C4-2B (cell line): ENCODE measurements around the gene TMEM269.

Experiments
- H3K27ac ChIP-seq: fragments of 450-650 bp; 2 replicates; pipeline ENCODE4 v1.5.1; 2017
- CTCF ChIP-seq: fragments of 450-650 bp; conservative IDR thresholded peaks from 2 replicates; pipeline ENCODE4 v1.5.1; 2017; ENCODE audit warnings: mild to moderate bottlenecking
- ZFX ChIP-seq: fragments of 450-650 bp; IDR thresholded peaks from 2 replicates; pipeline ENCODE4 v1.6.1; 2017

The TMEM269 gene

GRCh38 chr1:42742617-42743316 lies 42.0 kb upstream of the TMEM269 start:
- H3K27ac ChIP-seq, result no peak overlapping the region
- no peak for TF ChIP-seq ZFX
- no peak for TF ChIP-seq CTCF

GRCh38 chr1:42743317-42744147 lies 41.3 kb upstream of the TMEM269 start:
- no peak overlapping the region for H3K27ac ChIP-seq
- TF ChIP-seq ZFX (no peak), CTCF (no peak)

- no peak overlapping the region for H3K27ac ChIP-seq
- no peak for TF ChIP-seq ZFX
- no peak for TF ChIP-seq CTCF
Observed at GRCh38 chr1:42744148-42744413, 40.7 kb upstream of the TMEM269 start.

GRCh38 chr1:42745851-42746250 lies 38.9 kb upstream of the TMEM269 start:
- TF ChIP-seq ZFX, result no peak
- TF ChIP-seq CTCF, result no peak
- H3K27ac ChIP-seq, result no peak overlapping the region

- H3K27ac ChIP-seq, result no peak overlapping the region
- TF ChIP-seq ZFX (no peak), CTCF (no peak)
Observed at GRCh38 chr1:42746436-42747105, 38.2 kb upstream of the TMEM269 start.

- TF ChIP-seq ZFX, result no peak
- TF ChIP-seq CTCF, result peak; percentile 64
- no peak overlapping the region for H3K27ac ChIP-seq
Observed at GRCh38 chr1:42747125-42747524, 37.7 kb upstream of the TMEM269 start.

- no peak overlapping the region for H3K27ac ChIP-seq
- TF ChIP-seq CTCF, result no peak
Observed at GRCh38 chr1:42748021-42748420, 36.8 kb upstream of the TMEM269 start.
